SK-N-SH treated with all-trans-retinoic acid at 6 μM for 48 hours (cell line): ENCODE results near the gene CETP.

Experiments
- BACH2 ChIP-seq: fragments of 250-450 bp; sonication (Bioruptor Pico); IDR thresholded peaks from 2 replicates; pipeline ENCODE4 v1.9.0; 2021; ENCODE audit warnings: mild to moderate bottlenecking, borderline replicate concordance
- CREB5 ChIP-seq: fragments of 250-450 bp; sonication (Bioruptor Pico); IDR thresholded peaks from 2 replicates; pipeline ENCODE4 v1.5.1; 2020; ENCODE audit warnings: low read depth, mild to moderate bottlenecking, moderate library complexity
- ISL1 ChIP-seq: fragments of 250-450 bp; sonication (Bioruptor Pico); IDR thresholded peaks from 2 replicates; pipeline ENCODE4 v2.1.2; 2022; ENCODE audit warnings: mild to moderate bottlenecking, moderate library complexity
- PATZ1 ChIP-seq: fragments of 250-450 bp; sonication (Bioruptor Pico); IDR thresholded peaks from 2 replicates; pipeline ENCODE4 v1.8.0; 2020; ENCODE audit warnings: mild to moderate bottlenecking, moderate library complexity, borderline replicate concordance
- PPARA ChIP-seq: fragments of 250-450 bp; sonication (Bioruptor Pico); IDR thresholded peaks from 2 replicates; pipeline ENCODE4 v1.5.0; 2020; ENCODE audit warnings: mild to moderate bottlenecking, borderline replicate concordance
- ZC3H10 ChIP-seq: fragments of 250-450 bp; sonication (Bioruptor Pico); IDR thresholded peaks from 2 replicates; pipeline ENCODE4 v1.5.1; 2021; ENCODE audit warnings: mild to moderate bottlenecking, moderate library complexity
- ZFP3 ChIP-seq: fragments of 250-450 bp; sonication (Bioruptor Pico); IDR thresholded peaks from 2 replicates; pipeline ENCODE4 v1.5.0; 2020; ENCODE audit warnings: mild to moderate bottlenecking, moderate library complexity
- ZFP30 ChIP-seq: fragments of 450-650 bp; formaldehyde crosslinking; IDR thresholded peaks from 2 replicates; pipeline ENCODE4 v1.5.0; 2022; ENCODE audit warnings: mild to moderate bottlenecking, moderate library complexity
- ZNF8 ChIP-seq: fragments of 450-650 bp; formaldehyde crosslinking; IDR thresholded peaks from 2 replicates; pipeline ENCODE4 v1.5.0; 2020; ENCODE audit warnings: mild to moderate bottlenecking, moderate library complexity

- TF ChIP-seq BACH2 (CRISPR knock-in tag), result no peak
- TF ChIP-seq ZFP3, result no peak
- no peak for TF ChIP-seq CREB5 (CRISPR knock-in tag)
- TF ChIP-seq ZC3H10 (CRISPR knock-in tag), result no peak
- no peak for TF ChIP-seq PPARA (CRISPR knock-in tag)
- no peak for TF ChIP-seq ZNF8 (CRISPR knock-in tag)
- no peak for TF ChIP-seq ISL1 (CRISPR knock-in tag)
- TF ChIP-seq ZFP30 (CRISPR knock-in tag), result no peak
- TF ChIP-seq PATZ1 (CRISPR knock-in tag), result no peak
Measured at GRCh38 chr16:56950881-56951771, 10.6 kb upstream of the CETP start.
